Activated CD8-positive, alpha-beta T cell treated with anti-CD3 and anti-CD28 coated beads, Interleukin-2, amount 10 ng/mL, durations not matched to agents 7 days and 5 days (primary cell): ENCODE results near the gene LRCH1. TPM values are rescaled to one million over a fixed set of nuclear protein-coding genes. Genes with fewer than 3 reads are reported as not detected.
"Not testable (repeated sequence)": the region's sequence is repeated elsewhere in the genome, so short reads cannot be mapped to it uniquely, and the experiment has no call there.

Experiments
- ATAC-seq: fragments of 150-1000 bp; cut with Tn5 transposase; one replicate; pipeline ENCODE4 v1.10.0; 2021; ENCODE audit warnings: moderate library complexity
- CTCF ChIA-PET: fragments of 350-600 bp; sonication (Branson Sonifier 250); formaldehyde crosslinking; loops from one replicate; lab custom pipeline; 2021; ENCODE audit warnings: antibody characterized with exemption; lab: Charles Lee
- POLR2A ChIA-PET: fragments of 350-600 bp; sonication (Branson Sonifier 250); formaldehyde crosslinking; loops from one replicate; lab custom pipeline; 2021; ENCODE audit warnings: antibody characterized with exemption; lab: Charles Lee
- DNase-seq: peaks from one replicate; pipeline ENCODE4 v3.0.0-alpha.2; 2020
- H3K27ac Mint-ChIP-seq: one replicate; pipeline ENCODE4 v1.8.0; 2021; ENCODE audit warnings: mild to moderate bottlenecking, mixed read lengths
- H3K27me3 Mint-ChIP-seq: one replicate; pipeline ENCODE4 v1.8.0; 2021; ENCODE audit warnings: low read depth, mixed read lengths
- H3K36me3 Mint-ChIP-seq: one replicate; pipeline ENCODE4 v1.8.0; 2021; ENCODE audit warnings: low read depth, mixed read lengths
- H3K4me1 Mint-ChIP-seq: one replicate; pipeline ENCODE4 v1.8.0; 2021; ENCODE audit warnings: low read depth, mixed read lengths
- H3K4me3 Mint-ChIP-seq: one replicate; pipeline ENCODE4 v1.8.0; 2021; ENCODE audit warnings: mild to moderate bottlenecking, mixed read lengths
- H3K9me3 Mint-ChIP-seq: one replicate; pipeline ENCODE4 v1.8.0; 2022; ENCODE audit warnings: mixed read lengths; ENCODE audit not compliant: insufficient read depth
- total RNA-seq, 2 experiments: library from RNA; stranded (reverse); gene quantifications; one replicate each; pipeline ENCODE4 v1.2.3, GENCODE V29; 2021

Gene LRCH1, protein sequence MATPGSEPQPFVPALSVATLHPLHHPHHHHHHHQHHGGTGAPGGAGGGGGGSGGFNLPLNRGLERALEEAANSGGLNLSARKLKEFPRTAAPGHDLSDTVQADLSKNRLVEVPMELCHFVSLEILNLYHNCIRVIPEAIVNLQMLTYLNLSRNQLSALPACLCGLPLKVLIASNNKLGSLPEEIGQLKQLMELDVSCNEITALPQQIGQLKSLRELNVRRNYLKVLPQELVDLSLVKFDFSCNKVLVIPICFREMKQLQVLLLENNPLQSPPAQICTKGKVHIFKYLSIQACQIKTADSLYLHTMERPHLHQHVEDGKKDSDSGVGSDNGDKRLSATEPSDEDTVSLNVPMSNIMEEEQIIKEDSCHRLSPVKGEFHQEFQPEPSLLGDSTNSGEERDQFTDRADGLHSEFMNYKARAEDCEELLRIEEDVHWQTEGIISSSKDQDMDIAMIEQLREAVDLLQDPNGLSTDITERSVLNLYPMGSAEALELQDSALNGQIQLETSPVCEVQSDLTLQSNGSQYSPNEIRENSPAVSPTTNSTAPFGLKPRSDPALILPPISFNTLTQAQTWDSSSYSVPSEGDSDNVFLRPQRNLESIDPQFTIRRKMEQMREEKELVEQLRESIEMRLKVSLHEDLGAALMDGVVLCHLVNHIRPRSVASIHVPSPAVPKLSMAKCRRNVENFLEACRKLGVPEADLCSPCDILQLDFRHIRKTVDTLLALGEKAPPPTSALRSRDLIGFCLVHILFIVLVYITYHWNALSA
- 10 to 100 TPM; 15.3 to 18.0 TPM for total RNA-seq

DNA sequence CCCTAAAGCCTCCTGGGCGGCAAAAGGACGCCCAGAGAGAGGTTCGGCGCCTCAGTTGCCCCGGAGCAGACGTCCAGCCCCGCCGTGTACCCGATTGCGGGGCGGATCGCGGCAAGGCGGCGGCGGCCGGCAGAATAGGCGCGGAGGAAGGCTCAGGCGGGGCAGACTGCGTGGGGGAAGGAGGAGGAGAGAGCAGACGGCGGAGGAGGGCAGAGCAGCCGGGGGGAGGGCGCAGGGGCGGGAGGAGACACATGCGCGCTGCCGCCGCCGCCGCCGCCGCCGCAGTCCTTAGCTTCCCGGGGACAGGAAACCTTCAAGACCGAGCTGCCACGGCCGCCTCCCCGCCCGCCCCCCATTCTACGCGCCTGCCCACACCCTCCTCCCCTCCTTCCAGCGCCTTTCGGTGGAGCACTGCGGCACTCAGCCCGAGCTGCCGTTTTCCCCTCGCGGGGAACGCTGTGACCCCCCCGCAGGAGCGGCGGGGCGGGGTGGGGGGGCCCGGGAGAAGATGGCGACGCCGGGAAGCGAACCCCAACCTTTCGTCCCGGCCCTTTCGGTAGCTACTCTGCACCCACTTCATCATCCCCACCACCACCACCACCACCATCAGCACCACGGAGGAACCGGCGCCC, at the start of gene LRCH1:
Gene LRCH1, plus strand, starts transcription at position 282 of the 632 bp plus-strand sequence. Its CDS starts 227 bp downstream, at position 509.
- CTCF ChIA-PET, result interaction anchor here (1.2 to 2.7 kb wide), 13 partner anchors 18 to 198 kb away, joined by 3 to 94 read pairs (median 12); no protein-coding TSS in a partner anchor

DNA sequence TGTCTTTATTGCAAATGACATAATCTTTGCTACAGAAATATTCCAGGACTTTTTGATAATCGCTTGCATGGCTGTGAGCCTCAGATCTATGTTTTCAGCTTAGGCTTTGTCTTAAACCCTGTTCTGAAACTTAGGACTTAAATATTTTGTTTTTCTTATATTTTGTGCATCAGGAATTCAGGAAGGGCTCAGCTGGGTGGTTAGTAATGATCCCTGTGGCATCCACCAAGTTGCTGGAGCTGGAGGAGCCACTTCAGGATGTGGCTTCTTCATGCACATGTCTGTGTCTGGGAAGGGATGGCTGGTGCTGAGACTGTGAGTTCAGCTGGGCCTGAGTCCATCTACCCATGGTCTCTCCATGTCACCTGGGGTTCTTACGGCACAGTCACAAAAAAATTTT, 48.9 kb upstream of the LRCH1 start:
- Mint-ChIP-seq H3K9me3 (no peaks in the 10 kb centered on the region), H3K36me3 (no peaks in the 10 kb centered on the region), H3K4me1 (no peaks in the 10 kb centered on the region), H3K27me3 (peaks cover 9% of the 10 kb centered on the region), H3K27ac (no peak overlapping the region), H3K4me3 (no peak overlapping the region)
- no peak for ATAC-seq
- no peak for DNase-seq
- ChIA-PET POLR2A (no interaction called here), CTCF (interaction anchor here (0.8 to 1.0 kb wide), 2 partner anchors 9 to 10 kb away, joined by 3 to 4 read pairs; no protein-coding TSS in a partner anchor)

More for the DNA sequence above, at the start of gene LRCH1:
- peak; percentile 90 for ATAC-seq
- H3K4me1 Mint-ChIP-seq, result peaks cover 41% of the 10 kb centered on the region
- peak within 1 kb of the TSS; percentile 95 for H3K4me3 Mint-ChIP-seq
- peak within 1 kb of the TSS; percentile 88 for H3K27ac Mint-ChIP-seq
- H3K9me3 Mint-ChIP-seq, result no peaks in the 10 kb centered on the region
- H3K27me3 Mint-ChIP-seq, result peaks cover 5% of the 10 kb centered on the region
- peaks cover 6% of the 10 kb centered on the region for H3K36me3 Mint-ChIP-seq
- POLR2A ChIA-PET, result no interaction called here
- peak; percentile 93 for DNase-seq

DNA sequence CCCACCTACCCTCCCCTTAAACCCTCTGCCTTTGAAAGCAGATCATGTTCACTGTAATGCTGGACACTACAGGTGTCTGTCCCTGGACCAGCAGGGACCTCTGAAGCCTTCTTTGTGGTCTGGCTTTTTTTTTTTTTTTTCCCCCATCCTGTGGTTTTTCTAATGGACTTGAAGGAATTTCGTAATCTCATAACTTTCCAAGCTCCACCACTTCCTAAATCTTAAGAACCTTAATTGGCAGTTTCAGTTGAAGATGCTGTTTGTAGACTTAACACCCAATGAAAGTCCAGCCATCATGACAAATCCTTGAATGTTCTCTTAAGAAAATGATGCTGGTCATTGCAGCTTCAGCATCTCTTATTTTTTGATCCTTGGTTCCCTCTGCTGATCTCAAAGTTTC, 45.0 kb upstream of the LRCH1 start:
- no peak overlapping the region for H3K4me3 Mint-ChIP-seq
- H3K9me3 Mint-ChIP-seq, result no peaks in the 10 kb centered on the region
- H3K27ac Mint-ChIP-seq, result no peak overlapping the region
- ChIA-PET CTCF (no interaction called here), POLR2A (no interaction called here)
- DNase-seq (no peak), ATAC-seq (no peak)
- no peaks in the 10 kb centered on the region for H3K36me3 Mint-ChIP-seq
- H3K4me1 Mint-ChIP-seq, result no peaks in the 10 kb centered on the region
- peaks cover 9% of the 10 kb centered on the region for H3K27me3 Mint-ChIP-seq

DNA sequence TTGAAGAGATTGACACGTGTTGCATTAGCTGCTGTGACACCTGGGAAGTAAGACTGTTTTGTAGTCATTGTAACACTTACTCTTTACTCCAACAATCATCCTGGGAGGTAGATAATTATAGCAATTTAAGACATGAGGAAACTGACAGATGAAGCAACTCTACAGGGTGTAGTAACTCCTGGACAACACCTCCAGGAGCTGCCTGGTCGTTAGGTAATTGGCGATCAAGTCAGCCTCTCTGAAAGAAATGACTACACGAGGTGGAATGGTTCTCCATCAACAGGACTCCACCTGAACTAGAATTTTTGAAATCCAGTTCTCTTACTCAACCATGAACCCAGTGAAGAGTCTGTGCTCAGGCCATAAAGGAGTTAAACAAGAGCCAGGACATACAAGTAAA, 43.0 kb upstream of the LRCH1 start:
- Mint-ChIP-seq H3K36me3 (no peaks in the 10 kb centered on the region), H3K4me1 (no peaks in the 10 kb centered on the region), H3K4me3 (no peak overlapping the region), H3K27me3 (peaks cover 7% of the 10 kb centered on the region), H3K9me3 (no peaks in the 10 kb centered on the region), H3K27ac (no peak overlapping the region)
- ATAC-seq (no peak), DNase-seq (no peak)
- ChIA-PET POLR2A (no interaction called here), CTCF (no interaction called here)

DNA sequence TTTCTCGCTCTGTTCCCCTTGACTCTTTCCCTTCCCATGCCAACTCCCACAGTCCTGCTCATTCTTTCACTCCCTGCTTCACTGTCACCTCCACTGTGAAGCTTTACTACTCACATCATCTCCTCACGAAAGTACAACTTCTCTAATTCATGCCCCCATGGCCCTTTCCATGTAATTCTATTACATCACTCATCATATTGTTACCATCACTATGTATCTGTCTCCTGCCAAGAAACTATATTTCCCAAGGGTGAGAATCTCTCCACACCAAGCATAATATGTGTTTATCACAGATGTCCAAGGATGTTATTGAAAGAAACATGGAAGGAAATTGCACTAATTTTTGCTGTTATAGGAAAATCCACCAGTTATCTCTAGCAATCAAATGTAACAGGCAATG, 37.2 kb upstream of the LRCH1 start:
- ChIA-PET CTCF (no interaction called here), POLR2A (no interaction called here)
- Mint-ChIP-seq H3K27me3 (peaks cover 10% of the 10 kb centered on the region), H3K27ac (no peak overlapping the region), H3K4me1 (no peaks in the 10 kb centered on the region), H3K4me3 (no peak overlapping the region), H3K36me3 (no peaks in the 10 kb centered on the region), H3K9me3 (no peaks in the 10 kb centered on the region)
- ATAC-seq (no peak), DNase-seq (no peak)

DNA sequence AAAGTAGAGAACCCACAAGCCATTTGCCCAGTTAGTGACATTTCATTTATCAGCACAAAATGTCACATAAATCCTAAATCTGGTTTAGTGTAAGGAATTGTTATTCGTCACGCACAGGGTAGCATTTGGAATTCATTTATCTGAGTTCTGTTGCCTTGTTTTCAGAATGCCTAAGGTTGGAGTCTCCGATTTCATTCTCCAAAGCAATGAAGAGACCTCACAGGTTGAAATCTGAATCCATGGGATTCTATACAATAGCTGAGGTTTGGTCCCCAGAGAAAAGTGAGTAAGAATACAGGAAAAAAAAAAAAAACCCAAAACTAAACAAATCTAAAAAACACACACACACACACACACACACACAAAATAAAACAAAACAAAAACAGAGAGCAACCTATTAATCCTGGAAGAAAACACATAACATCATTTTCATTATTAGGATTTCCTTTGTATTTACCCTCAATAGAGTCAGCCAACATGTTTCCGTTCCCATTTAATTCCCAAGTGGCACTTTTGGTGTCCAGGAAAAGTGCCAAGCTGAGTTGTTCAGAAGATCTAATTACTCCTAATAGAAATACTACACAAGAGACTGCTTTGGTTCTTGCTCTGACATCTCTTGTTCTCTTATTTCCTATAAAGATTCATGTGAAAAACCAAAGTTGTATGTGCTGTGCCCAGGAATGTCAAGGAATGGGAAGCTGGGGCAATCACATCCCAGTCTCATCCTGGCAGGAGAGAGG, 36.2 kb upstream of the LRCH1 start:
- CTCF ChIA-PET, result no interaction called here
- H3K9me3 Mint-ChIP-seq, result no peaks in the 10 kb centered on the region
- POLR2A ChIA-PET, result no interaction called here
- DNase-seq (no peak), ATAC-seq (no peak)
- peaks cover 10% of the 10 kb centered on the region for H3K27me3 Mint-ChIP-seq
- no peaks in the 10 kb centered on the region for H3K4me1 Mint-ChIP-seq
- no peak overlapping the region for H3K27ac Mint-ChIP-seq
- no peaks in the 10 kb centered on the region for H3K36me3 Mint-ChIP-seq
- no peak overlapping the region for H3K4me3 Mint-ChIP-seq

DNA sequence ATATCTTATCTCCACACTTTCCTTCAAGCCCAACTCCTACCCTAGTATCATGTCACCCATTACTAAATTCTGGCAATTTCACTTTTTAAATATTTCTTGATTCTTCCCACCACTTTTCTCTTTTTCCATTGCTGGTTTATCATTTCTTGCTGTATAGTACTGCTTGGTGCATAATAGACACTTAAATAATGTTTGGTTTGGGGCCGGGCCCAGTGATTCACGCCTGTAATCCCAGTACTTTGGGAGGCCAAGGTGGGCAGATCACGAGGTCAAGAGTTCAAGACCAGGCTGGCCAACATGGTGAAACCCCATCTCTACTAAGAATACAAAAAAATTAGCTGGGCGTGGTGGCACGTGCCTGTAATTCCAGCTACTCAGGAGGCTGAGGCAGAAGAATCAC, 35.2 kb upstream of the LRCH1 start:
- not testable (repeated sequence) for ATAC-seq, H3K4me1 Mint-ChIP-seq
- CTCF ChIA-PET, result interaction anchor here (0.7 kb wide), 1 partner anchor 31 kb away, joined by 3 read pairs; no protein-coding TSS in a partner anchor

DNA sequence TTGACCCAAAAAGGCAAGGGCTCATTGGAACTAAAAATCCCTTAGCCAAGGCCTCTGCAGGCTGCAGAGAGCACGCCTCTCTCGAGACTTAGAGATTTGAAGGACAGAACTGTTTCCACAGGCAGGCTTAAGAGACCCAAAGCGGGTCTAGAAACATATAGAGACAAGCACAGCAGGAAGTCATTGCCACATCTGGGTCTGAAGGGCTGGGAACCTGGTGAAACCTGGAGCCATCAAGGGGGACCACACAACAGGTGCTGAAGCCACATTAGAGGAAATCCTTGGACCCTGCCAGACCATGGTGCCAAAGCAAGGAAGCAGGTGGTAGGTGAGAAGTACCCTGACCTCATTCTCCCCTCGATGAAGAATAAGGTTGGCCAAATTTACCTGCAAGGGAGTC, 33.8 kb upstream of the LRCH1 start:
- Mint-ChIP-seq H3K27me3 (peaks cover 10% of the 10 kb centered on the region), H3K36me3 (no peaks in the 10 kb centered on the region), H3K4me3 (no peak overlapping the region), H3K27ac (no peak overlapping the region), H3K9me3 (no peaks in the 10 kb centered on the region), H3K4me1 (no peaks in the 10 kb centered on the region)
- DNase-seq (no peak), ATAC-seq (no peak)
- CTCF ChIA-PET, result no interaction called here
- POLR2A ChIA-PET, result no interaction called here

More for the DNA sequence above, 35.2 kb upstream of the LRCH1 start:
- H3K9me3 Mint-ChIP-seq, H3K36me3 Mint-ChIP-seq, H3K4me3 Mint-ChIP-seq, H3K27ac Mint-ChIP-seq, H3K27me3 Mint-ChIP-seq, POLR2A ChIA-PET, DNase-seq: not testable (repeated sequence)

DNA sequence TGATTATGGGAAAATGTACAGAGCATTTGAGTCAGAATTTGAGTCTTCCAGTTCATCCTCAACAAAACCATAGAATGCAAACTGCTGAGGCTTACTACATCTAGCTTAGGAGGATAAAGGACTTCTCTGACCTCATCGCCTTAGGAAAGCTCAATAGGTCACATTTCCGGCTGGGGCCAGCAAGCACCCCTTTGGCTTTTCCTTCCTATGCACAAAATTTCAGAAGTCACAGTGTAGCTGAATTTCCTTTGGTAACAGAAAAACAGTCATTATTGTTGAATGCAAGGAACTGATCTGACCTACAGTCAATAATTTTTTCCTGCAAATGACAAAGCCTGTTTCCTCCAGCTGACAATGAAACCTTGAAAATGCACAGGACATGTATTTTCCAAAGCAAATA, 32.8 kb upstream of the LRCH1 start:
- Mint-ChIP-seq H3K4me1 (no peaks in the 10 kb centered on the region), H3K4me3 (no peak overlapping the region), H3K27ac (no peak overlapping the region), H3K9me3 (no peaks in the 10 kb centered on the region), H3K27me3 (peaks cover 12% of the 10 kb centered on the region), H3K36me3 (no peaks in the 10 kb centered on the region)
- ChIA-PET POLR2A (no interaction called here), CTCF (interaction anchor here (1.3 kb wide), 1 partner anchor 32 kb away, joined by 3 read pairs; no protein-coding TSS in a partner anchor)
- DNase-seq (no peak), ATAC-seq (no peak)

DNA sequence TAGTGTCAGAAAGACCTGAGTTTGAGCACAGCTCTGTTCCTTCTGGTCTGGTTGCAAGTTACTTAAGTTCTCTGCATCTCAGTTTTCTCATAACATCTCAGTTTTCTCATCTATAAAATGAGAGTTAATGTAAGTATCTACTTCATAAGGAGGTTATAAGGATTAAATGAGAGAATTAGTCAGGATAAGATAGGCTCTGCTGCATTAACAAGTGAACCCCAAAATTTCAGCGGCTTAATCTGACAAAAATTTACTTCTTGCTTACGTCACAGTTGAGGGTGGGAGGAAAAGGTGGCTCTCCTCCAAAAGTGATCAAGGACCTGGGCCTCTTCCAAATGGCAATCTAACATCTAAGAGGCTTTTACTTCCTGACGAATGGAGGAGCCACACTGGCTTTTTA, 31.5 kb upstream of the LRCH1 start:
- no peaks in the 10 kb centered on the region for H3K4me1 Mint-ChIP-seq
- no peak overlapping the region for H3K27ac Mint-ChIP-seq
- POLR2A ChIA-PET, result no interaction called here
- H3K36me3 Mint-ChIP-seq, result no peaks in the 10 kb centered on the region
- DNase-seq (no peak), ATAC-seq (no peak)
- H3K4me3 Mint-ChIP-seq, result no peak overlapping the region
- H3K27me3 Mint-ChIP-seq, result peaks cover 16% of the 10 kb centered on the region
- CTCF ChIA-PET, result interaction anchor here (1.3 kb wide), 1 partner anchor 30 kb away, joined by 3 read pairs; no protein-coding TSS in a partner anchor
- H3K9me3 Mint-ChIP-seq, result no peaks in the 10 kb centered on the region
